Fibroblast of lung (primary cell): ENCODE data around the gene CRKL.

Source experiments
- EZH2 ChIP-seq: IDR thresholded peaks from 2 replicates; pipeline ENCODE4 v1.5.1; 2012; ENCODE audit warnings: low read length, control low read depth, mild to moderate bottlenecking; ENCODE audit errors: missing control alignments
- TF ChIP-seq, protein P1 (sequence below), 2 donors: IDR thresholded peaks in 1 of 2; conservative IDR thresholded peaks in 1 of 2; 1 replicate in 1 of 2; 2 replicates in 1 of 2; pipeline ENCODE4 v1.5.1; 2011 to 2012; ENCODE audit warnings: low read length in 2 of 2, control low read depth in 1 of 2, inconsistent platforms in 1 of 2, low read depth in 1 of 2, mild to moderate bottlenecking in 1 of 2

GRCh38 chr22:20986365-20986764, 69.2 kb downstream of the CRKL start:
- TF ChIP-seq, protein P1, sequence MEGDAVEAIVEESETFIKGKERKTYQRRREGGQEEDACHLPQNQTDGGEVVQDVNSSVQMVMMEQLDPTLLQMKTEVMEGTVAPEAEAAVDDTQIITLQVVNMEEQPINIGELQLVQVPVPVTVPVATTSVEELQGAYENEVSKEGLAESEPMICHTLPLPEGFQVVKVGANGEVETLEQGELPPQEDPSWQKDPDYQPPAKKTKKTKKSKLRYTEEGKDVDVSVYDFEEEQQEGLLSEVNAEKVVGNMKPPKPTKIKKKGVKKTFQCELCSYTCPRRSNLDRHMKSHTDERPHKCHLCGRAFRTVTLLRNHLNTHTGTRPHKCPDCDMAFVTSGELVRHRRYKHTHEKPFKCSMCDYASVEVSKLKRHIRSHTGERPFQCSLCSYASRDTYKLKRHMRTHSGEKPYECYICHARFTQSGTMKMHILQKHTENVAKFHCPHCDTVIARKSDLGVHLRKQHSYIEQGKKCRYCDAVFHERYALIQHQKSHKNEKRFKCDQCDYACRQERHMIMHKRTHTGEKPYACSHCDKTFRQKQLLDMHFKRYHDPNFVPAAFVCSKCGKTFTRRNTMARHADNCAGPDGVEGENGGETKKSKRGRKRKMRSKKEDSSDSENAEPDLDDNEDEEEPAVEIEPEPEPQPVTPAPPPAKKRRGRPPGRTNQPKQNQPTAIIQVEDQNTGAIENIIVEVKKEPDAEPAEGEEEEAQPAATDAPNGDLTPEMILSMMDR (conservative IDR thresholded peaks at IDR 0.05 in 1 of 2, IDR thresholded peaks at IDR 0.05 in 1 of 2; ENCODE audit: low read depth in 1 of 2, low read length in 2 of 2) = no peak
- no peak for TF ChIP-seq EZH2
